Liver (tissue), 9 donors: ENCODE results near the gene LPP. TPM values are rescaled to one million over a fixed set of nuclear protein-coding genes. Genes with fewer than 3 reads are reported as not detected.

Experiments
- DNase-seq: peaks from one replicate; pipeline ENCODE4 v3.0.0-alpha.2; 2017; ENCODE audit warnings: low spot score
- H3K27ac ChIP-seq, 2 donors: one replicate each; pipeline ENCODE4 v1.7.0; 2013; ENCODE audit warnings: inconsistent platforms in 2 of 2, low read length in 2 of 2, control low read depth in 1 of 2, low read depth in 1 of 2, mild to moderate bottlenecking in 1 of 2
- H3K27me3 ChIP-seq, 4 donors: one replicate each; pipeline versions ENCODE4 v1.6.1 to v1.7.0; 2013; ENCODE audit warnings: low read length in 3 of 4, inconsistent platforms in 1 of 4, mild to moderate bottlenecking in 1 of 4, moderate library complexity in 1 of 4; ENCODE audit not compliant: control insufficient read depth in 4 of 4, insufficient read depth in 4 of 4
- H3K36me3 ChIP-seq, 4 donors: one replicate each; pipeline versions ENCODE4 v1.6.1 to v1.7.0; 2013; ENCODE audit warnings: low read length in 3 of 4, mild to moderate bottlenecking in 3 of 4, low read depth in 1 of 4, moderate library complexity in 1 of 4; ENCODE audit not compliant: control insufficient read depth in 4 of 4, insufficient read depth in 3 of 4
- H3K4me1 ChIP-seq, 4 donors: one replicate each; pipeline versions ENCODE4 v1.6.1 to v1.7.0; 2013; ENCODE audit warnings: low read length in 3 of 4, mild to moderate bottlenecking in 3 of 4, moderate library complexity in 1 of 4; ENCODE audit not compliant: control insufficient read depth in 4 of 4, insufficient read depth in 4 of 4
- H3K4me3 ChIP-seq, 3 donors: one replicate each; pipeline versions ENCODE4 v1.6.1 to v1.7.0; 2013; ENCODE audit warnings: low read length in 3 of 3, control low read depth in 1 of 3, low read depth in 1 of 3, mild to moderate bottlenecking in 1 of 3
- H3K9ac ChIP-seq, 2 donors: one replicate each; pipeline ENCODE4 v1.7.0; 2013; ENCODE audit warnings: low read length in 2 of 2, mild to moderate bottlenecking in 2 of 2, moderate library complexity in 2 of 2, control low read depth in 1 of 2, low read depth in 1 of 2
- H3K9me3 ChIP-seq, 4 donors: one replicate each; pipeline versions ENCODE4 v1.6.1 to v1.7.0; 2013; ENCODE audit warnings: low read length in 3 of 4; ENCODE audit not compliant: control insufficient read depth in 4 of 4
- ATF3 ChIP-seq: IDR thresholded peaks from 2 replicates; pipeline ENCODE4 v1.6.1; 2016; ENCODE audit warnings: antibody characterized with exemption
- EGR1 ChIP-seq, 2 donors: IDR thresholded peaks; 2 replicates each; pipeline ENCODE4 v1.6.1; 2016 to 2018; ENCODE audit warnings: antibody characterized with exemption in 2 of 2, low read depth in 2 of 2
- FOXA1 ChIP-seq: IDR thresholded peaks from 2 replicates; pipeline ENCODE4 v1.6.1; 2016; ENCODE audit warnings: antibody characterized with exemption
- FOXA2 ChIP-seq: IDR thresholded peaks from 2 replicates; pipeline ENCODE4 v1.6.1; 2016; ENCODE audit warnings: antibody characterized with exemption
- GABPA ChIP-seq, 2 donors: IDR thresholded peaks in 1 of 2; conservative IDR thresholded peaks in 1 of 2; 2 replicates each; pipeline ENCODE4 v1.6.1; 2016; ENCODE audit warnings: antibody characterized with exemption in 2 of 2, mild to moderate bottlenecking in 1 of 2, moderate library complexity in 1 of 2
- HNF4A ChIP-seq, 2 donors: conservative IDR thresholded peaks; 2 replicates each; pipeline ENCODE4 v1.6.1; 2016; ENCODE audit warnings: antibody characterized with exemption in 2 of 2, mild to moderate bottlenecking in 2 of 2
- HNF4G ChIP-seq: IDR thresholded peaks from 2 replicates; pipeline ENCODE4 v1.6.1; 2016; ENCODE audit warnings: antibody characterized with exemption
- JUND ChIP-seq, 2 donors: IDR thresholded peaks; 2 replicates each; pipeline ENCODE4 v1.6.1; 2016; ENCODE audit warnings: antibody characterized with exemption in 2 of 2
- MAX ChIP-seq: IDR thresholded peaks from 2 replicates; pipeline ENCODE4 v1.6.1; 2016; ENCODE audit warnings: antibody characterized with exemption
- NR2F2 ChIP-seq: IDR thresholded peaks from 2 replicates; pipeline ENCODE4 v1.6.1; 2016; ENCODE audit warnings: antibody characterized with exemption
- RAD21 ChIP-seq, 2 donors: IDR thresholded peaks; 2 replicates each; pipeline ENCODE4 v1.6.1; 2016; ENCODE audit warnings: antibody characterized with exemption in 2 of 2, mild to moderate bottlenecking in 2 of 2
- REST ChIP-seq: IDR thresholded peaks from 2 replicates; pipeline ENCODE4 v1.6.1; 2016; ENCODE audit warnings: antibody characterized with exemption, mild to moderate bottlenecking
- RXRA ChIP-seq, 2 donors: IDR thresholded peaks; 2 replicates each; pipeline ENCODE4 v1.6.1; 2017 to 2018; ENCODE audit warnings: antibody characterized with exemption in 2 of 2, mild to moderate bottlenecking in 1 of 2
- TAF1 ChIP-seq: conservative IDR thresholded peaks from 2 replicates; pipeline ENCODE4 v1.6.1; 2016; ENCODE audit warnings: antibody characterized with exemption, mild to moderate bottlenecking
- YY1 ChIP-seq: IDR thresholded peaks from 2 replicates; pipeline ENCODE4 v1.6.1; 2016; ENCODE audit warnings: antibody characterized with exemption, mild to moderate bottlenecking
- WGBS: extraction: QIAGEN DNeasy Blood & Tissue Kit; methylation state at CpG from one replicate; pipeline ENCODE4 v1.1.7; 2013; 5-methylcytosine and 5-hydroxymethylcytosine counted together
- polyA plus RNA-seq, 2 donors: library from polyadenylated mRNA; stranded (reverse) in 1 of 2; unstranded in 1 of 2; fragments of 200-250 nt in 1 of 2; fragments of >200 nt in 1 of 2; fragmentation: Nextera tagmentation in 1 of 2; extraction: Ambion mirVana in 1 of 2; gene quantifications; one replicate each; pipeline versions ENCODE4 v1.2.1 to v1.2.3, GENCODE V29; 2013 to 2015
- total RNA-seq, 2 donors: library from RNA; depleted of rRNA; stranded (reverse); fragments of >200 nt; gene quantifications; one replicate each; pipeline ENCODE4 v1.2.3, GENCODE V29; 2014
- TF ChIP-seq, protein P1 (sequence below): IDR thresholded peaks from 2 replicates; pipeline ENCODE4 v1.6.1; 2016; ENCODE audit warnings: antibody characterized with exemption
- TF ChIP-seq, protein P2 (sequence below): fragments of 150-350 bp; IDR thresholded peaks from 2 replicates; pipeline ENCODE4 v1.5.1; 2017; ENCODE audit warnings: improper control_type of control experiment, low read depth, low read length; ENCODE audit not compliant: missing input control
- donor health status: healthy.
- donor health status: healthy.
- donor health status: healthy.
- donor health status: healthy.
- donor health status: healthy.

LPP gene
- total and polyA plus RNA-seq, 4 donors = 3.3 to 53.7 (median 28.2) TPM

DNA sequence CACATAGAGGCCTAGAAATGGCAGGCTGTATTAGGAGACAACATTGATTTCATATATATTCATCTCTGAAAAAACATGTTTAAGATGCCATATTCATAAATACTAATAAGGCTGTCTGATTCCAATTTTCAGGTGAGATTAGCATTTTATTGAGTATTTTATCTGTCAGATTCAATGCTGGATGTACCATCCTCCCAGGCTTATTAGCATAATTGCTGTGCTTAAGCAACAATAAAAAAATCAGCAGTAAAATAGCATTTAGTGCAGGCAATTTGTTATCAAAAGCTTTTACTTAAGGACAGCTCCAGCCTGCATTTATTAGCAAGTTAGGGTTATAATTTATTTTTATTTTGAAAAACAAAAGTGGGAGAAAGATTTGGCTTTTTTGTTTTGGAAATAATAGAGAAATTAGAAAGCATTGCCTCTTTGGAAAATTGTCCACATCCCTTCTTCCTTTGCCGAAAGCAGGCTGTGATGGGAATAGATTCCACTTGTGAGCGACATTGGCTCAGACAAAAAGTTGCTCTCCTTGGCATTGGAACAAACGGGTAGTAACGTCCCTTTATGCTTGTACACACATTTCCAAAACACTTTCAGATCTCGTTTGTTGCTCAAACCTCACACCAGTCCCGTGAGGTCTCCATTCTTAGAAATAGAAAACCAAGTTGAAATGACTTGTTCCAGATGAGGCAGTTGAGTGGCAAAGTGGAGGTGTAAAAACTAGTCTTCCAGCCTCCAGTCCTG, 134.0 kb downstream of the LPP start:
- H3K9me3 ChIP-seq = no peaks in the 10 kb centered on the region
- no peak for DNase-seq
- 33% methylated on average over 6 of the region's 6 CpGs for WGBS
- no peaks in the 10 kb centered on the region for H3K36me3 ChIP-seq
- H3K9ac ChIP-seq = peak overlapping the region; percentile 5 to 26
- H3K4me3 ChIP-seq = no peak overlapping the region
- no peaks in the 10 kb centered on the region for H3K27me3 ChIP-seq
- TF ChIP-seq, protein P1, sequence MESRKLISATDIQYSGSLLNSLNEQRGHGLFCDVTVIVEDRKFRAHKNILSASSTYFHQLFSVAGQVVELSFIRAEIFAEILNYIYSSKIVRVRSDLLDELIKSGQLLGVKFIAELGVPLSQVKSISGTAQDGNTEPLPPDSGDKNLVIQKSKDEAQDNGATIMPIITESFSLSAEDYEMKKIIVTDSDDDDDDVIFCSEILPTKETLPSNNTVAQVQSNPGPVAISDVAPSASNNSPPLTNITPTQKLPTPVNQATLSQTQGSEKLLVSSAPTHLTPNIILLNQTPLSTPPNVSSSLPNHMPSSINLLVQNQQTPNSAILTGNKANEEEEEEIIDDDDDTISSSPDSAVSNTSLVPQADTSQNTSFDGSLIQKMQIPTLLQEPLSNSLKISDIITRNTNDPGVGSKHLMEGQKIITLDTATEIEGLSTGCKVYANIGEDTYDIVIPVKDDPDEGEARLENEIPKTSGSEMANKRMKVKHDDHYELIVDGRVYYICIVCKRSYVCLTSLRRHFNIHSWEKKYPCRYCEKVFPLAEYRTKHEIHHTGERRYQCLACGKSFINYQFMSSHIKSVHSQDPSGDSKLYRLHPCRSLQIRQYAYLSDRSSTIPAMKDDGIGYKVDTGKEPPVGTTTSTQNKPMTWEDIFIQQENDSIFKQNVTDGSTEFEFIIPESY = no peak
- TF ChIP-seq RXRA (IDR thresholded peaks at IDR 0.05) (no peak), NR2F2 (no peak), JUND (IDR thresholded peaks at IDR 0.05) (no peak), HNF4A (conservative IDR thresholded peaks at IDR 0.05) (peak in 1 of 2 donors; percentile 10), MAX (no peak), RAD21 (IDR thresholded peaks at IDR 0.05) (peak; percentile 33 to 43), TAF1 (no peak), HNF4G (no peak)
- H3K4me1 ChIP-seq = peaks cover 8 to 44% (median 36%) of the 10 kb centered on the region in 4 donors
- peak overlapping the region; percentile 55 to 73 for H3K27ac ChIP-seq

- Histone ChIP-seq H3K9ac (no peak overlapping the region), H3K4me3 (no peak overlapping the region), H3K27me3 (no peaks in the 10 kb centered on the region), H3K27ac (peak overlapping the region in 1 of 2 donors; percentile 72), H3K9me3 (no peaks in the 10 kb centered on the region), H3K36me3 (no peaks in the 10 kb centered on the region), H3K4me1 (peaks cover 15 to 64% (median 51%) of the 10 kb centered on the region in 4 donors)
- DNase-seq = no peak
- WGBS = 86% methylated on average over 1 of the region's 1 CpG
- TF ChIP-seq MAX (no peak), RAD21 (IDR thresholded peaks at IDR 0.05) (no peak), RXRA (IDR thresholded peaks at IDR 0.05) (no peak), GABPA (IDR thresholded peaks at IDR 0.05 in 1 of 2, conservative IDR thresholded peaks at IDR 0.05 in 1 of 2) (no peak), FOXA1 (no peak), TAF1 (no peak), NR2F2 (no peak), EGR1 (IDR thresholded peaks at IDR 0.05; ENCODE audit: low read depth in 2 of 2) (no peak), REST (no peak), YY1 (no peak), JUND (IDR thresholded peaks at IDR 0.05) (no peak), FOXA2 (no peak), ATF3 (no peak), HNF4G (no peak)
- TF ChIP-seq, protein P2, sequence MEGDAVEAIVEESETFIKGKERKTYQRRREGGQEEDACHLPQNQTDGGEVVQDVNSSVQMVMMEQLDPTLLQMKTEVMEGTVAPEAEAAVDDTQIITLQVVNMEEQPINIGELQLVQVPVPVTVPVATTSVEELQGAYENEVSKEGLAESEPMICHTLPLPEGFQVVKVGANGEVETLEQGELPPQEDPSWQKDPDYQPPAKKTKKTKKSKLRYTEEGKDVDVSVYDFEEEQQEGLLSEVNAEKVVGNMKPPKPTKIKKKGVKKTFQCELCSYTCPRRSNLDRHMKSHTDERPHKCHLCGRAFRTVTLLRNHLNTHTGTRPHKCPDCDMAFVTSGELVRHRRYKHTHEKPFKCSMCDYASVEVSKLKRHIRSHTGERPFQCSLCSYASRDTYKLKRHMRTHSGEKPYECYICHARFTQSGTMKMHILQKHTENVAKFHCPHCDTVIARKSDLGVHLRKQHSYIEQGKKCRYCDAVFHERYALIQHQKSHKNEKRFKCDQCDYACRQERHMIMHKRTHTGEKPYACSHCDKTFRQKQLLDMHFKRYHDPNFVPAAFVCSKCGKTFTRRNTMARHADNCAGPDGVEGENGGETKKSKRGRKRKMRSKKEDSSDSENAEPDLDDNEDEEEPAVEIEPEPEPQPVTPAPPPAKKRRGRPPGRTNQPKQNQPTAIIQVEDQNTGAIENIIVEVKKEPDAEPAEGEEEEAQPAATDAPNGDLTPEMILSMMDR = no peak
- TF ChIP-seq, protein P1 = no peak
These were observed 138.3 kb downstream of the LPP start for GRCh38 chr3:188292251-188292650.
